K562 (cell line): ENCODE data around the gene SYPL2. TPM values are rescaled to one million over a fixed set of nuclear protein-coding genes. Genes with fewer than 3 reads are reported as not detected.

Experiments
- ATAC-seq: fragments of 200-7000 bp; cut with Tn5 transposase; 3 replicates; pipeline ENCODE4 v1.9.1; 2020; ENCODE audit warnings: moderate library complexity
- BruUV-seq: library from RNA; stranded (reverse); fragments of 400-500 nt; replicated peaks from 2 replicates; lab custom pipeline; 2021; lab: Mats Ljungman, UMichigan
- CTCF ChIA-PET: fragments of 300-600 bp; formaldehyde crosslinking; extraction: SDS; loops from one replicate; lab custom pipeline; 2021; ENCODE audit warnings: low intra/inter-chr PET ratio; lab: Yijun Ruan, JAX
- POLR2A ChIA-PET: fragments of 300-600, 350-650 bp; sonication (Branson Sonifier 250); formaldehyde crosslinking; extraction: SDS; loops from one replicate; lab custom pipeline; 2021; ENCODE audit warnings: antibody characterized with exemption, inconsistent platforms; lab: Yijun Ruan, JAX
- DNase-seq, 4 experiments: peaks; one replicate each; pipeline versions ENCODE4 v3.0.0 to v3.0.0-alpha.2; 2011 to 2018; ENCODE audit warnings: low spot score in 3 of 4, mixed read lengths in 3 of 4; ENCODE audit errors: extremely low read depth in 1 of 4
- FAIRE-seq: peaks from 2 replicates; lab custom pipeline; 2011; peaks lifted over from hg19 to GRCh38; lab: Jason Lieb, UNC
- H2AFZ ChIP-seq: 2 replicates; pipeline ENCODE4 v1.6.0; 2011; ENCODE audit warnings: low read depth, low read length, control low read depth, inconsistent platforms
- H3K27ac ChIP-seq: fragments of 200-600 bp; 3 replicates; pipeline ENCODE4 v1.8.0; 2011; ENCODE audit warnings: low read depth, mild to moderate bottlenecking, control low read depth, inconsistent platforms, low read length, moderate library complexity, mixed read lengths; ENCODE audit errors: extremely low read depth
- H3K27me3 ChIP-seq, 2 experiments: fragments of 300-600 bp in 1 of 2; 2 replicates in 1 of 2; 3 replicates in 1 of 2; pipeline versions ENCODE4 v1.6.0 to v1.8.0; 2011; ENCODE audit warnings: inconsistent platforms in 2 of 2, low read length in 2 of 2, mild to moderate bottlenecking in 1 of 2, mixed read lengths in 1 of 2, moderate library complexity in 1 of 2; ENCODE audit not compliant: control insufficient read depth in 2 of 2, insufficient read depth in 2 of 2
- H3K36me3 ChIP-seq: fragments of 300-600 bp; 3 replicates; pipeline ENCODE4 v1.8.0; 2011; ENCODE audit warnings: mild to moderate bottlenecking, low read length, inconsistent platforms; ENCODE audit not compliant: control insufficient read depth, insufficient read depth
- H3K4me1 ChIP-seq, 2 experiments: fragments of 200-600 bp in 1 of 2; replicated peaks in 1 of 2; 2 replicates in 1 of 2; 3 replicates in 1 of 2; pipeline versions ENCODE4 v1.5.1 to v1.8.0; 2011; ENCODE audit warnings: inconsistent platforms in 2 of 2, low read length in 2 of 2, mild to moderate bottlenecking in 1 of 2, mixed read lengths in 1 of 2, moderate library complexity in 1 of 2; ENCODE audit not compliant: control insufficient read depth in 2 of 2, insufficient read depth in 2 of 2
- H3K4me2 ChIP-seq: 2 replicates; pipeline ENCODE4 v1.6.1; 2011; ENCODE audit warnings: low read length, control low read depth, inconsistent platforms, mixed read lengths; ENCODE audit not compliant: insufficient read depth
- H3K4me3 ChIP-seq: fragments of 200-600 bp; sonication (generic), shearing (Covaris generic); 2 replicates; pipeline ENCODE4 v1.5.1; 2016; ENCODE audit warnings: control low read depth, inconsistent platforms
- H3K79me2 ChIP-seq: fragments of 200-600 bp; 3 replicates; pipeline ENCODE4 v1.8.0; 2011; ENCODE audit warnings: low read length, inconsistent platforms; ENCODE audit not compliant: control insufficient read depth, insufficient read depth
- H3K9ac ChIP-seq, 2 experiments: 2 replicates each; pipeline versions ENCODE4 v1.6.0 to v1.6.1; 2011; ENCODE audit warnings: low read depth in 2 of 2, low read length in 2 of 2, control low read depth in 1 of 2, inconsistent platforms in 1 of 2, mild to moderate bottlenecking in 1 of 2, mixed read lengths in 1 of 2; ENCODE audit not compliant: insufficient read depth in 1 of 2
- H3K9me1 ChIP-seq: one replicate; pipeline ENCODE4 v1.6.0; 2011; ENCODE audit warnings: inconsistent platforms, mild to moderate bottlenecking, low read length, moderate library complexity; ENCODE audit not compliant: control insufficient read depth, insufficient read depth
- H3K9me3 ChIP-seq: replicated peaks from 2 replicates; pipeline ENCODE4 v1.5.1; 2011; ENCODE audit warnings: low read depth, low read length, inconsistent platforms; ENCODE audit not compliant: control insufficient read depth, insufficient read depth
- H4K20me1 ChIP-seq: replicated peaks from 2 replicates; pipeline ENCODE4 v1.6.1; 2011; ENCODE audit warnings: low read length, inconsistent platforms, mixed read lengths; ENCODE audit not compliant: control insufficient read depth, insufficient read depth
- BDP1 ChIP-seq: IDR thresholded peaks from 3 replicates; pipeline ENCODE4 v1.6.1; 2011; ENCODE audit not compliant: insufficient read length, insufficient read depth
- SMAD3 ChIP-seq: fragments of 450-650 bp; formaldehyde crosslinking; conservative IDR thresholded peaks from 2 replicates; pipeline ENCODE4 v1.4.0; 2020; ENCODE audit warnings: mild to moderate bottlenecking
- SNRNP70 ChIP-seq: fragments of 200-400 bp; formaldehyde crosslinking; optimal IDR thresholded peaks from 2 replicates; pipeline ENCODE3; 2017; ENCODE audit warnings: low read depth, low read length
- SRSF1 ChIP-seq: fragments of 200-400 bp; formaldehyde crosslinking; IDR thresholded peaks from 2 replicates; pipeline ENCODE4 v1.6.1; 2017; ENCODE audit warnings: mild to moderate bottlenecking, low read depth, low read length, moderate library complexity
- TAF7 ChIP-seq: fragments of 450-650 bp; IDR thresholded peaks from 2 replicates; pipeline ENCODE4 v1.6.1; 2016; ENCODE audit warnings: missing genetic modification characterization, missing compliant biosample characterization
- TEAD2 ChIP-seq: fragments of 450-650 bp; IDR thresholded peaks from 2 replicates; pipeline ENCODE4 v1.6.1; 2016; ENCODE audit warnings: missing genetic modification characterization, control low read depth, missing compliant biosample characterization
- WGBS: fragments of 100-300 bp; shearing (Covaris generic); methylation state at CpG from one replicate; pipeline ENCODE4 v1.1.6; 2016; ENCODE audit warnings: low coverage, mixed read lengths; ENCODE audit not compliant: insufficient coverage; ENCODE audit errors: missing lambda C conversion rate; 5-methylcytosine and 5-hydroxymethylcytosine counted together
- in situ Hi-C: fragments of 300-500 bp; cut with MboI; formaldehyde crosslinking; loops from 4 replicates; pipeline ENCODE4 v1.15.0; 2018; ENCODE audit warnings: inconsistent platforms, mixed read lengths
- intact Hi-C: fragments of 100-400 bp; cut with micrococcal nuclease; formaldehyde crosslinking; loops from 2 replicates; pipeline ENCODE4 v1.14.2; 2022
- polyA plus RNA-seq, 8 experiments: library from polyadenylated mRNA; depleted of rRNA in 4 of 8; stranded (reverse) in 5 of 8; unstranded in 3 of 8; fragments of >200 nt; fragmentation: Nextera tagmentation in 2 of 8; fragmentation: Illumina TruSeq in 1 of 8; extraction: Ambion mirVana in 2 of 8; extraction: Trizol in 1 of 8; gene quantifications; 2 replicates each; pipeline versions ENCODE4 v1.2.1 to v1.2.3, GENCODE V29; 2011 to 2014; ENCODE audit warnings: inconsistent platforms in 1 of 8, missing spikeins in 1 of 8
- total RNA-seq, 7 experiments: library from RNA; depleted of rRNA in 6 of 7; stranded (reverse); fragments of >200 nt in 6 of 7; fragmentation: Illumina TruSeq in 2 of 7; extraction: Trizol in 2 of 7; gene quantifications; 2 replicates each; pipeline versions ENCODE4 v1.2.1 to v1.2.3, GENCODE V29; 2011 to 2021; ENCODE audit warnings: low replicate concordance in 1 of 7
- TF ChIP-seq, protein P1 (sequence below), 2 experiments: fragments of 150-350 bp in 1 of 2; IDR thresholded peaks; 2 replicates each; pipeline ENCODE4 v1.6.1; 2012 to 2016; ENCODE audit warnings: low read depth in 2 of 2, low read length in 2 of 2, mild to moderate bottlenecking in 1 of 2, moderate library complexity in 1 of 2
- TF ChIP-seq, protein P2 (sequence below): sonication (generic); IDR thresholded peaks from 2 replicates; pipeline ENCODE4 v1.6.1; 2016

The SYPL2 gene
- total and polyA plus RNA-seq, 9 of the 15 experiments (the other 6 are each of a cell fraction or from before 2014, with no cell fraction given) = 0.03 to 0.20 (median 0.07) TPM; not detected in 2

DNA sequence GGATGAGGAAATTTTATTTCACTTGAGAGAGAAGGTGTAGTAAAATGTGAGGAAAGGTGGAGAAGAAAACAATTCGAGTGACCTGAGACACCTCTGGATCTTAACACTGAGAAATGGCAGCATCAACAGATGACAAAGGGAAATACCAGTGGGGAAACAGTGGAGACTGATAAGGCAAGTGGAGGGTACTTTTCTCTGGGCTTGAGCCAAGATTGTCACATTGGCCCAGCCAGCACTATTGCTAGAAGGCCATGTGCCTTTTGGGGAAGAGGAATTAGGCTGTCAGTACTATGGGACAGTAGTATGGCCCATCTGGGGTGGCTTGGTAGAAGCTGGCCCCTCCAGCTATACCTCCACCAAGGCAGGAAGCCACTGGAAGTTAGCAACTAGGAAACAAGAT, 8.4 kb downstream of the SYPL2 start (continued):
- no peak for TF ChIP-seq SNRNP70
- no peak for TF ChIP-seq BDP1

DNA sequence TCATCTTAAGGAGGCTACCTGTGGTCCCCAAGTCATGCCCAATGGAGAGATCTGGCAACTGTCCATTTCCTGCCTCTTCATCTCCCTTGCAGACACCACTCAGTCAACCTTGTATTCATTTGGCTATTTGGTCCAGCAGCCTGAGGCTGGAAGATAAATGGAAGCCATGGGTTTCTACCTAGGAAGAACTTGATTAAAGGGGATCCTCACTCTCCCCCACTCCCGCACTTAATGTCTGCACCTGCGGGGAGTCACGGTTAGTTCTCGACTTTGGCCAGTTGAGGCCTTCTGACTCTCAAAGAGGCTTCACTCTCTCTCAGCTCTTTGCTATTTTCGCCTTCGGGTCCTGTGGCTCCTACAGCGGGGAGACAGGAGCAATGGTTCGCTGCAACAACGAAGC, 8.9 kb downstream of the SYPL2 start:
- TF ChIP-seq TEAD2 = no peak
- no peak for TF ChIP-seq SMAD3 (CRISPR knock-in tag)
- TF ChIP-seq SRSF1 = no peak
- TF ChIP-seq, protein P1, sequence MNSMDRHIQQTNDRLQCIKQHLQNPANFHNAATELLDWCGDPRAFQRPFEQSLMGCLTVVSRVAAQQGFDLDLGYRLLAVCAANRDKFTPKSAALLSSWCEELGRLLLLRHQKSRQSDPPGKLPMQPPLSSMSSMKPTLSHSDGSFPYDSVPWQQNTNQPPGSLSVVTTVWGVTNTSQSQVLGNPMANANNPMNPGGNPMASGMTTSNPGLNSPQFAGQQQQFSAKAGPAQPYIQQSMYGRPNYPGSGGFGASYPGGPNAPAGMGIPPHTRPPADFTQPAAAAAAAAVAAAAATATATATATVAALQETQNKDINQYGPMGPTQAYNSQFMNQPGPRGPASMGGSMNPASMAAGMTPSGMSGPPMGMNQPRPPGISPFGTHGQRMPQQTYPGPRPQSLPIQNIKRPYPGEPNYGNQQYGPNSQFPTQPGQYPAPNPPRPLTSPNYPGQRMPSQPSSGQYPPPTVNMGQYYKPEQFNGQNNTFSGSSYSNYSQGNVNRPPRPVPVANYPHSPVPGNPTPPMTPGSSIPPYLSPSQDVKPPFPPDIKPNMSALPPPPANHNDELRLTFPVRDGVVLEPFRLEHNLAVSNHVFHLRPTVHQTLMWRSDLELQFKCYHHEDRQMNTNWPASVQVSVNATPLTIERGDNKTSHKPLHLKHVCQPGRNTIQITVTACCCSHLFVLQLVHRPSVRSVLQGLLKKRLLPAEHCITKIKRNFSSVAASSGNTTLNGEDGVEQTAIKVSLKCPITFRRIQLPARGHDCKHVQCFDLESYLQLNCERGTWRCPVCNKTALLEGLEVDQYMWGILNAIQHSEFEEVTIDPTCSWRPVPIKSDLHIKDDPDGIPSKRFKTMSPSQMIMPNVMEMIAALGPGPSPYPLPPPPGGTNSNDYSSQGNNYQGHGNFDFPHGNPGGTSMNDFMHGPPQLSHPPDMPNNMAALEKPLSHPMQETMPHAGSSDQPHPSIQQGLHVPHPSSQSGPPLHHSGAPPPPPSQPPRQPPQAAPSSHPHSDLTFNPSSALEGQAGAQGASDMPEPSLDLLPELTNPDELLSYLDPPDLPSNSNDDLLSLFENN (IDR thresholded peaks at IDR 0.05; ENCODE audit: low read depth in 2 of 2, low read length in 2 of 2) = no peak
- TF ChIP-seq, protein P2, sequence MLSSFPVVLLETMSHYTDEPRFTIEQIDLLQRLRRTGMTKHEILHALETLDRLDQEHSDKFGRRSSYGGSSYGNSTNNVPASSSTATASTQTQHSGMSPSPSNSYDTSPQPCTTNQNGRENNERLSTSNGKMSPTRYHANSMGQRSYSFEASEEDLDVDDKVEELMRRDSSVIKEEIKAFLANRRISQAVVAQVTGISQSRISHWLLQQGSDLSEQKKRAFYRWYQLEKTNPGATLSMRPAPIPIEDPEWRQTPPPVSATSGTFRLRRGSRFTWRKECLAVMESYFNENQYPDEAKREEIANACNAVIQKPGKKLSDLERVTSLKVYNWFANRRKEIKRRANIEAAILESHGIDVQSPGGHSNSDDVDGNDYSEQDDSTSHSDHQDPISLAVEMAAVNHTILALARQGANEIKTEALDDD = 0 out of 2 replicates have a peak, but pooled peaks have one; percentile 4
- no peak for TF ChIP-seq TAF7
- no peak overlapping the region for H3K27ac ChIP-seq
- no peak overlapping the region for H3K4me3 ChIP-seq
- no peaks in the 10 kb centered on the region for H3K9me1 ChIP-seq
- ATAC-seq = no peak
- H3K36me3 ChIP-seq = no peaks in the 10 kb centered on the region
- no peaks in the 10 kb centered on the region for H3K9me3 ChIP-seq
- H4K20me1 ChIP-seq = peaks cover 4% of the 10 kb centered on the region; the same call in 1 of the 2 replicates
- POLR2A ChIA-PET = no interaction called here
- no peaks in the 10 kb centered on the region for H3K79me2 ChIP-seq
- intact Hi-C loops = no loop called here
- no peak for DNase-seq
- H2AFZ ChIP-seq = no peak overlapping the region
- no peak overlapping the region for H3K9ac ChIP-seq
- no peak for FAIRE-seq
- peaks cover 50 to 88% of the 10 kb centered on the region in 2 experiments for H3K27me3 ChIP-seq
- WGBS = 14% methylated on average over 9 of the region's 9 CpGs
- H3K4me2 ChIP-seq = no peak overlapping the region
- CTCF ChIA-PET = no interaction called here
- H3K4me1 ChIP-seq = peaks cover 6 to 11% of the 10 kb centered on the region in 2 experiments; a peak in 4 of 5 replicates
- in situ Hi-C loops = no loop called here
- BruUV-seq = no TSS peak
